ENCODE data around the gene CRABP2.

The CRABP2 gene

DNA sequence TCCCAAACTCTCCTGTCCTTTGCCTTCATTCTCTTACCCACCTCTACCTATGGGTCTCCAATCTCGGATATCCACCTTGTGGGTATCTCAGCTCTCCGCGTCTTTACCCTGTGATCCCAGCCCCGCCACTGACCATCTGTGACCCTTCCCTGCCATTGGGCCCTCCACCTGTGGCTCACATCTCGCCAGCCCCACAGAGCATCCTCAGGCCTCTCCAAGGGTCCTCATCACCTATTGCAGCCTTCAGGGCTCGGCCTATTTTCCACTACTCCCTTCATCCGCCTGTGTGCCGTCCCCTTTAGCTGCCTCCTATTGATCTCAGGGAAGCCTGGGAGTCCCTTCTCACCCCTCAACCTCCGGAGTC lies 52.4 kb downstream of the CRABP2 start:
- DNase-seq = no peak

DNA sequence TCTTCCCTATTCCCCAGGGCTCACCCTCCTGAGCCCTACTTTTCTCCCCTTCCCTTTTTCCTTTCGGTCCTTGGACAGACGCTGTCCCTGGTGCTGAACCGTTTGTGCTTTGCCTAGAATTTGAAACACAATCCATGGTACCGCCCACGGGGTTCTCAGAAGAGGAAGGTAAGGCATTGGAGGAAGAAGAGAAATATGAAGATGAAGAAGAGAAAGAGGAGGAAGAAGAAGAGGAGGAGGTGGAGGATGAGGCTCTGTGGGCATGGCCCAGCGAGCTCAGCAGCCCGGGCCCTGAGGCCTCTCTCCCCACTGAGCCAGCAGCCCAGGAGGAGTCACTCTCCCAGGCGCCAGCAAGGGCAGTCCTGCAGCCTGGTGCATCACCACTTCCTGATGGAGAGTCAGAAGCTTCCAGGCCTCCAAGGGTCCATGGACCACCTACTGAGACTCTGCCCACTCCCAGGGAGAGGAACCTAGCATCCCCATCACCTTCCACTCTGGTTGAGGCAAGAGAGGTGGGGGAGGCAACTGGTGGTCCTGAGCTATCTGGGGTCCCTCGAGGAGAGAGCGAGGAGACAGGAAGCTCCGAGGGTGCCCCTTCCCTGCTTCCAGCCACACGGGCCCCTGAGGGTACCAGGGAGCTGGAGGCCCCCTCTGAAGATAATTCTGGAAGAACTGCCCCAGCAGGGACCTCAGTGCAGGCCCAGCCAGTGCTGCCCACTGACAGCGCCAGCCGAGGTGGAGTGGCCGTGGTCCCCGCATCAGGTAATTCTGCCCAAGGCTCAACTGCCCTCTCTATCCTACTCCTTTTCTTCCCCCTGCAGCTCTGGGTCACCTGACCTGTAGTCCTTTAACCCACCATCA lies 53.0 kb downstream of the CRABP2 start:
- no peak for DNase-seq

Data from NCI-H524 treated with DMSO at 0.1 percent for 48 hours (cell line).